Activated T-cell treated with anti-CD3 and anti-CD28 coated beads for 1 hour (primary cell): ENCODE measurements around the gene RBM20.
"Not testable (repeated sequence)": the region's sequence is repeated elsewhere in the genome, so short reads cannot be mapped to it uniquely, and the experiment has no call there.

Experiments used
- DNase-seq: peaks from one replicate; pipeline ENCODE4 v3.0.0-alpha.2; 2020; ENCODE audit warnings: low read depth

The RBM20 gene

DNA sequence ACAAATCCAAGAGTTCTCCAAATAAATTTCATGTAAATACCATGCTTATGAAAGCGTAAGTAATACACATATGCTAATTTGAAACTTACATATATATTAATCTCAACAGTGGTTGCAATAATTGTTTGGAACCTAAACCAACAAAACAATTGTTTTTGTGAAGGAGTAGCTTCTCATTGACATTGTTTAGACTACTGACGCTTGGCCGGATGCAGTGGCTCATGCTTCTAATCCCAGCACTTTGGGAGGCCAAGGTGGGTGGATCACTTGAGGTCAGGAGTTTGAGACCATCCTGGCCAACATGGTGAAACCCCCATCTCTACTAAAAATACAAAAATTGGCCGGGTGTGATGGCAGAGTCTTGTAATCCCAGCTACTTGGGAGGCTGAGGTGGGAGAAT is 61.5 kb downstream of the RBM20 start:
- not testable (repeated sequence) for DNase-seq

DNA sequence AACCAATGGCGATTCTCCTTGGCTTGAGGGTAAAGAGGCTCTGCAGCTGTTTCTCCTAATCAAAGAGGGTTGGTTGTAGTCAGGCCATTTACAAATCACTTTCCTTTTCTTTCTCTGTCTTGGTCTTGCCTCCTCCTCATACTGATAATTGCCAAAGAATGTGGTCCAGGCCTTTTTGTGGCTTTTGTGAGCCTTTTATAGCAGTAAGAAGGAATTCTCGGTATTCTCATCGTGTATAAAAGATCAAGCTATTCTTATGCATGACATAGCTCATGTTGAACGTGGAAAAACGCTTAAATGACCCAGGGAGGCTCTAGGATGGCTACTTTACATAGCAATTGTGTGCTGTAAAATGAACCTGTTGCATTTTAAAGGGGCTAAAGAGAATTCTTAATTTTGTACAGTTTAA is 62.6 kb downstream of the RBM20 start:
- no peak for DNase-seq

DNA sequence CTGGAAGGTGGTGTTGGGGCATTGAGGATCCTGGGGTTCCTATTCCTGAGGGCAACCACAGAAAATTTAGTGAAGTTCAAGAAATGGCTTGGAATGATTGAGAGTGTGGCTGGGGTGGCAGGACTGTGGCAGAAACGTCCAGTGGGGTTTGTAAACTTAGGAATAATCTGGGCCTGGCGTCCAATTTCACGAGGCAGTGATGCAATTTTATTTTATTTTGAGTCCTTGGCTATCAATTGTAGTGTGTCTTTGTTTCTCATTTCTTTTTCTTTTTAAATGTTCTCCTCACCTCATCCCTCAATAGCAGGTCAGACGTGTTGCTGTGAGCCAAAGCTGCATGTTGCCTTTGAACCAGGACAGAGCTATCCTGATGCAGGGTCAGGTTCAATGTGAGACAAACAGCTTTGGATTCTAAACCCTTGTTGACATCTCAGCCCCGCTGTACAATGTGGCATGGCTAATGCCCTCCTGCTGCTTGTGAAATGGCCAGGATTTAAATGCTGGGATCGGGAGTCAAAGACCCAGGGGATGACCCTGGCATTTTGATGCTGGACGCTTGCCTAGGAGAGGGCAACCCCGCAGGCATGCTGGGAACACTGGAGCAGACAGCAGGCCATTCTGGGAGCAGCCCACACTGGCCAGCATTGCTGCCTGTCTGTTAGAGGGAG is 64.8 kb downstream of the RBM20 start:
- no peak for DNase-seq

DNA sequence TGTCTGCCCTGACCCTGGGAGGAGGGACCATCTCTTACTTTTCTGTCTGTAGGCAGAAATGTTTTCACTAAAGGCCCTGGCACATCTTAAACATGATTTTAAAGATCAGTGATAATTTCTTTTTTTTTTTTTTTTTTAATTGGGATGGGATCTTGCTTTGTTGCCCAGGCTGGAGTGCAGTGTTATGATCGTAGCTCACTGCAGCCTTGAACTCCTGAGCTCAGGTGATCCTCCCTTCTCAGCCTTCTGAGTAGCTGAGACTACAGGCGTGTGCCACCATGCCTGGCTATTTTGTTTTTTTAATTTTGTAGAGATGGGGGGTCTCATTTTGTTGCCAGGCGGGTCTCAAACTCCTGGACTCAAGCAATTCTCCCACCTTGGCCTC is 65.3 kb downstream of the RBM20 start:
- no peak for DNase-seq

DNA sequence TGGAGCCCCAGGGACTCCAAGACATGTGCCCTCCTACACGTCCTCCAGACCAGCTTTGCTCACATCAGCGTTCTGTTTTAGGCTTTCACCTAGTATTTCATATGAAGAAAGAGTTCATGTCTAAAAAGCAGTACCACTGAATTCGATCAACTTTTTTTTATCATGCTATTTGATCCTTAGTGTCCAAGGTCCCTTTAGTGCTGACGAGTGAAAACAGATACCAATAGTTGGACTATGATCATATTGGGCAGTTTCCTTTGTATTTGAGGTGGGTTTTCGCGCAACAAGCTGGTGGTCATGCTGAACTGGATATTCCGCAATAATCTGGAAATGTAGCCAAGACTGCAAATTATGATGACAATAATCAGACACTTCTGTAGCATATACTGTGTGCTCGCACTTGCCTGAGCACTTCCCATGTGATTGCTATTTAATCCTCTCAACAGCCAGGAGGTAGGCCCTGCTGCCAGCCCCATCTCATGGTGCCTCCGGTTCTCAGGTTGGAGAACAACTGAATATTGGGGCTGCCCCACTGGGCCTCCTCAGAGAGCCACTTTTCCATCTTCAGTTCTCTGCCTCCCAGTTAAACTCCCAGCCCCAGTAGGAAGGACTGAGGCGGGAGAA is 65.9 kb downstream of the RBM20 start:
- DNase-seq = no peak

DNA sequence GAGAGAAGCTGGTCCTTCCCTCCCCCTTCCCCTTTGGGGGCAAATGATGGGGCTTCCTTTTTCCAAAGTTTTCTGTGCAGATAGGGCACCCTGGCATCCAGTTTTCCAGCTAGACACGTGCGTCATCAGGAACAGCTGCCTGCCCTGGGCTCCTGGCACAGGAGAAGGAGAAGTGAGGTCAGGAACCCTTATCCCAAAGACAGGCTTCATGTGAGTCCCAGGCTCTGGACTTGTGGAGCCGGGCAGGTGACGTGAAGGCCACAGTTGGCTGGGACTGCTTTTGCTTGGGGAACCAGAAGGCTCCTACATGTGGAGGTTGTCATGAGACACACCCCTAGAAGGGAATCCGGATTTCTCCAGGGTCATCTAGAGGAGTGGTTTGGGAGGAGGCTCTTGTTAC is 66.5 kb downstream of the RBM20 start:
- DNase-seq = no peak

DNA sequence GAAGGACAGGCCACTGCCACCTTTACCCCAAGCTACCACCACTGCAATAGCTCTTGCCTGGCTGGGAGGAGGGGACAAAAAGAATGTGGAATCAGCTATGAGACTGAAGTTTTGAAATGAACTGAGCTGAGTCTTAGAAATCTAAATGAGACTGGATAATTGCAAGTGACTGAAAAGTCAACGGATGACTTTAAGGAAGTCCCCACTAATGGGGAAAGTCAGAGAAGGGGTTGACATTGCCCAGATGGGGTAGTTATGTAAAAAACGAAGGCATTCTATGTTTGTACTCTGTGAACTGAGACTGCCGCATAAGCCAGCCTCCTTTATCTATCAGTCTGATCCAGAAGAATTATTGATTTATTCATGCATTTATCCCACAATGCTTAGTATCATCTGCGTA is 67.2 kb downstream of the RBM20 start:
- DNase-seq = no peak

DNA sequence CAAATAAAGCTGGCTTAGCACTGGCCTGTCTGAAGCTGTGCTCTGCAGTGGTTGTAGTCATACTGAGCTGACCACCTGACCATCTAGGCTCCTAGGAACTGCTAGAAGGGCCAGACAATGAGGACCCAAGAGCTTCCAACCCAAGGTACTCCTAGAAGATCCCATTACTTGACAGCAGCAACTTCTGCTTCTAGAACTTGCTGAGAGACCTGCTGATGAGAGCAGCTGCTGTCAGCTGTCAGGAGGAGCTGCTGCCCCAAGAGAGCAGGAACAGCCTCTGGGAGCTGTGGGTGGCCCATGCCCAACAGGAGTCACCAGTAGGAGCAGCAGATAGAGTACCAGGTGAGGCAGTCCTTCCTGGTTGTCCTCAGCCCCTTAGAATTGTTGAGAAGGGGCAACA is 70.2 kb downstream of the RBM20 start:
- no peak for DNase-seq

DNA sequence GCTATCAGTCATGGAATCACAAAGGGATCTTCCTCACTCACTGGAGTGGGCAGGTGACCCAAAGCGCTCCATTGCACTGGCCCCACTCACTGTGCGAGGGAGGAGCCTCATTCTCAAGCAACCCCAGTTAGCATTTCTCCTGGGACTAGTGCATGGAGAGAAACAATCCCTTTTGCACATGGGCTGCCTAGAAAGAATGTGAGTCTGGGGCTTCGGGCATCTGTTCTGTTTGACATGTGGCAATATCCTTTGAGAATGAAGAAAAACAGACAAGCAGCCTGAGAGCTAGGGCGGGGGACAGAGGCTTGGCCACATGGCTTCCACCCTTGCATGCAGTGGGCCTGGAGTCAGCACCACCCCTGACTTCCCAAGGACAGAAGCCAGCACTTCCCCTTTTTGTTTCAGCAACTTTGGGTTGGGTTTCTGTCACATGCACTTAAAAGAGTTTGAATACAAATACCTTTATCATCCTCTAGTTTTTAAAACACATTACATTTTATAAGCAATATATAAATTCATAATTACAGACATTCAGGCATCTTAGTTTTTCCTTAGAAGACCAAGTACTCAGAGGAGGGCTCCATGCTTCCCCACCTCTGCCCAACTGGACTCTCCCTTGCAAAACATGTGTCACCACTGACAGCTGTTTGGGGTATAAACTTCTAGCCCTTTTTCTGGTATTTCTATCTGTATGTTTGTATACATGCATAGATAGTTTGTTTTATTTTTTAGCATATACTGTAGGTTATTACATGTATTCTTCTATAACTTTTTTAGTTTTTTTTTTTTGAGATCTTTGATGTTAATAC is 73.8 kb downstream of the RBM20 start:
- DNase-seq = no peak

DNA sequence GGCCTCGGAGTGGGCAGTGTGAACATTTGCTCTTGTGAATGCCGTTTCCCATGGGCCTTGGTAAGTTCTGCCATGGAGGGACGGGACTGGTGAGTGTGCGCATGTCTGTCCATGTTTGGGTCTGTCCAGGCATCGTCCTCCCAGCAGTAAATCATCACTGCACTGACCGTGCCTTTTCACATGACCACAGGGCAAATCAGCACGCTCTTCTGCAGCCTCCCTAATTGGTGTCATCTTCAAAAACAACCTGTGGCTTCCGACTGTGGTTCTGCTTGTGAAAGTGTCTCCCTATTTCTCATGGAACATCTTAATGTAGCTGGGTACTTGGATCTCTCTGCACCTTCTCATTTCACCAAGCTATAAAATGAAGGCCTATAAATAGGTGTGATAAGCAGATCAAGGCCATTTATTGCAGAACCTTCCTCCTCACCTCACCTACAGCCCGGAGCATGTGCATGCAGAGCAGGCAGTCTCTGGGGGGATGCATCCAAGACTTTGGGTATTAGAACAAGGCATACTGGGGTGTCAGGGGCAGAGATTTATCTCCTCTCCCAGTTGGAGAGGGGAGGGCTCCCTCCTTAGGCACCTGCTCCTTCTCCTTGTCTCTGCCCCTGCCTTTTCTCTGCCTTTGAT is 77.4 kb downstream of the RBM20 start:
- DNase-seq = no peak

DNA sequence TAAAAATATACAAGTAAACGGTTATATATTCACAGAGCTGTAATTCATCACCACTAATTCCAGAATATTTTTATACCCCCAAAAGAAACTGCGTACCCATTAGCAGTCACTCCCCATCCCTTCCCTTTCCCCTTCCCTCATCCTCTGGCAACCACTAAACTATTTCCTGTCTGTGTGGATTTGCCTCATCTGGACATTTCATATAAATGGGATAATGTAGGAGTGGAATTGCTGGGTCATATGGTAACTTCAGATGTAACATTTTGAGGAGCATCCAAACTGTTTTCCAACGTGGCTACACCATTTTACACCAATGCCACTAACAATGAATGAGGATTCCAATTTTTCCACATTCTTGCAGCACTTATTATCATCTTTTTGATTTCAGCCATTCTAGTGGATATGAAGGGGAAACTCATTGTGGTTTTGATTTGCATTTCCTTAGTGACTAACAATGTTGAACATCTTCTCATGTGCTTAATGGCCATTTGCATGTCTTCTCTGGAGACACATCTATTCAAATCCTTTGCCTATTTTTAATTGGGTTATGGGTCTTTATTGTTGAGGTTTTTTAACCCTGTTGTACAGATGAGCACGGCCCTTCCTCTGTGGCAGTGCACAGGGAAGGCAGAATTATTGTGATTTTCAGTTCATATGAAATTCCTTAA is 79.2 kb downstream of the RBM20 start:
- DNase-seq = no peak

DNA sequence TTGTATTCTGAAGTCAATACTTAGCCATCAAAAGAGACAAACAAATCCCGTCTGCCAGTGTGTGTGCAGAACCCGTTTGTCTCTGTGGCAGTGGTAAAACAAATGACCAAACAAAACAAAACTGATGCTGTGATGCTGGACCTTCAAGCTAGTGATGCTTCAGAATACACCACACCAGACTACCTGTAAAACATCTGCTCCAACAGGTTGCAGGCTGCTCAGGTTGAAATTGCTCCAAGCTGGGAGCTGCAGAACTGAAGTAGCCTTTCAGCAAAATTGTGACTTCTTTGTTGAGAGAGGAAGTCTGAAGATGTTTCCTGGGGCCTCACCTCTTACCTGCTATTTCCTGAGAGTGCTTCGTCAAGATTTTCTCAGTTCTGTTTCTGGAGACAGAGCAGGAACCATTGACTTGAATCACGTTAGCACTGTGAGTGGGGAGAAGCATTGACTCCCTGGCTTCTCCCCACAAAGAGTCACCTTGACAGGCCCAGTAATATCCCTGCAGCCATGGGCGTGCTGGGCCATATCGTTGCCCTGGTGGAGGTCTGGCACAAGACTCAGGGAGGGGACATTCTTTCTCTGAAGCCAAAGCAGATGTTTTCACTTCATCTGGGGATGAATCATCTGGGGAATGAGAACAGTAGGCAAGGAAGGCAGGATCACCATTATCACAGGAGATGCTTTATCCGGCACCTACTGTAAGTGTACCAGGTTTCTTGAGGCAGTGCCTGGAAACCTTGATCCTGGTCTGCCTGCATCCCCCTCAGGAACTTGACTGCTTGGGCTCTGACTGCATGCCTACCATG is 80.2 kb downstream of the RBM20 start:
- no peak for DNase-seq

DNA sequence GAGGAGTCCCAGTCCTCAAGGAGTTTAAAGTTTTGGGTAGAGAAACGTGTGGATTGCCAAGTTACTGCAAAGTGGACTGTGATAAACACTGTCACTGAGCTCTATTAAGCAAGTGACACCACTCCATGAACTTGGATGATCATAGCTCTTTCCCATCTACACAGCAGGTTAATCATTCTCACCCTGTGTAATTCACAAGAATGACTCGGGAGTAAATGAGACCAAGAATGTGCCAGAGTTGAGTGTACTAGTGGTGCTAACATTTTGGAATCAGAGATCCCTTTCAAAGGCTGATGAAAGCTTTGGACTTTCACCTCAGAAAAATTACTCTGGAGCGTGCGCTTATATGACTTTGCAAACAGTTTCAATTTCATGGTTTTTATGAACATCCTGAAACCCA is 80.8 kb downstream of the RBM20 start:
- no peak for DNase-seq

DNA sequence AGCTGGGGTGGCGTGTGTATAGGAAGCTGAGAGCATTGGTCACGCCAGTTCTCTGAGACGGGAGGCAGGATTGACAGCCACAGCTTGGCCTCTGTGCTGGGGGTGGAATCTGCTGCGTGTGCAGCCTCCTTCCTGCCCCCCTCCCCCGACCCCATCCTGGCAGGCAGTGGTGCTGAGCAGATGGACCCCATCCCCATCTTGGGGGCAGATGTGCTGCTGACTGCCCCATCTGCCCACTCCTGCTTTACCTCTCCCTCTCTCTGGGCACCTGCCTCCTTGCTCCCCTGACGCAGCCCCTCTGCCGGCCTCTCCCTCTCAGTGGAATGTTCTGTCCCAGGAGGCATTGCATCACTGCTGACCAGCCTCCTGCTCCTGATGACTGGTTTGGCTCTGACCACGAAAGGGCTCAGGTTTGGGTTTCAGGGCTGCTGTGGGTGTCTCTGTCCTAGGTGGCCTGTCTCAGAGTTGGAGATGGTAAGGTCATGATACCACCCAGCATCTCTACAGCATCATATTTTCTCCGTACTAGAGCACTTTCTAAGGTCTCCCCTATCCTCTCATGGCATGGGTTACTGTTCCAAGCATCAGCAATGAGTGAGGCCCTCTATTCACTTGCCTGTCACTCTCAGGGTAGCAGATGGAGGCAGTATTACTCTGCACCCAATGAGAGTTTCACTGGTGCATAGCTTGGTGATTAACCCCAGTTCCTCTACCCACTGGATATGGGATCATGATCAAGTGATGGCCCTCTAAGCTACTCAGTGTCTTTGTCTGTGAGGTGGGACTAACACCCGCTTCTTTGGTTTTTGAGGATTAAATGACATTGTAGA is 81.9 kb downstream of the RBM20 start:
- DNase-seq = no peak

DNA sequence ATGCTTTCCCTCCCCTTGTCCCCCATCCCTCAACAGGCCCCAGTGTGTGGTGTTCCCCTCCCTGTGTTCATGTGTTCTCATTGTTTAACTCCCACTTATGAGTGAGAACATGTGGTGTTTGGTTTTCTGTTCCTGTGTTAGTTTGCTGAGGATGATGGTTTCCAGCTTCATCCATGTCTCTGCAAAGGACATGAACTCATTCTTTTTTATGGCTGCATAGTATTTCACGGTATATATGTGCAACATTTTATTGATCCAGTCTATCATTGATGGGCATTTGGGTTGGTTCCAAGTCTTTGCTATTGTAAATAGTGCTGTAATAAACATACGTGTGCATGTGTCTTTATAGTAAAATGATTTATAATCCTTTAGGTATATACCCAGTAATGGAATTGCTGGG is 83.6 kb downstream of the RBM20 start:
- DNase-seq = not testable (repeated sequence)

DNA sequence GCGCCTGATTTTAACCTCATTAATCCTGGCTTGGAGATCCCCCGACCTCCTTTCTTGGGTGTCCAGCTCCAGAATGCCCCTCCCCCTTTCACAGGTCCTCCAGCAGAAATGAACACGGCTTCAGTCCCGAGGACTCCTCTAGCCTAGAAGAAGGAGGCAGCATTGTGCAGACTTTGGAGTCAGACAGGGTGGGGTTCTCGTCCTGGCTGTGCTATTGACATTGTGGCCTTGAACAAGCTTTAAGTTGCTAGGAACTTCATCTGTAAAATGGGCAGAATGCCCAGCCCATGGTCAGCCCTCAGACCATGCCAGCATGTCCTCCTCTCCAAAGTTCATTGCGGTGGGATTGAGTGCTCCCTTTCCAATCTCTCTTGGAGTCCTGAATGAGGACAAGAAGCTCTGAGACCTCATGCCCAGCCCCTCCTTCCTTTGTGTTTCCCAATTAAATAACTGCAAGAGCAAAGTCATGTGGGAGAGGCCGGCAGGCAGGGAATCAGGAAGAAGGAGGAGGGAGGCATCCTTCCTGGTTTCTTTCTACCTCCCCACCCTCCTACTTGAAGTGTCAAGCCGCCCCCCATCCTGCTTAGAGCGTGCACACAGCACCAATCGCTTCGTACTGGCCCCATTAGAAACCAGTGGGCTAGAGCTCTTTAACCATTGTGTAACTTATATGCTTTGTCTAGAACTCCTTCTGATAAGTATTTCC is 86.4 kb downstream of the RBM20 start:
- no peak for DNase-seq

DNA sequence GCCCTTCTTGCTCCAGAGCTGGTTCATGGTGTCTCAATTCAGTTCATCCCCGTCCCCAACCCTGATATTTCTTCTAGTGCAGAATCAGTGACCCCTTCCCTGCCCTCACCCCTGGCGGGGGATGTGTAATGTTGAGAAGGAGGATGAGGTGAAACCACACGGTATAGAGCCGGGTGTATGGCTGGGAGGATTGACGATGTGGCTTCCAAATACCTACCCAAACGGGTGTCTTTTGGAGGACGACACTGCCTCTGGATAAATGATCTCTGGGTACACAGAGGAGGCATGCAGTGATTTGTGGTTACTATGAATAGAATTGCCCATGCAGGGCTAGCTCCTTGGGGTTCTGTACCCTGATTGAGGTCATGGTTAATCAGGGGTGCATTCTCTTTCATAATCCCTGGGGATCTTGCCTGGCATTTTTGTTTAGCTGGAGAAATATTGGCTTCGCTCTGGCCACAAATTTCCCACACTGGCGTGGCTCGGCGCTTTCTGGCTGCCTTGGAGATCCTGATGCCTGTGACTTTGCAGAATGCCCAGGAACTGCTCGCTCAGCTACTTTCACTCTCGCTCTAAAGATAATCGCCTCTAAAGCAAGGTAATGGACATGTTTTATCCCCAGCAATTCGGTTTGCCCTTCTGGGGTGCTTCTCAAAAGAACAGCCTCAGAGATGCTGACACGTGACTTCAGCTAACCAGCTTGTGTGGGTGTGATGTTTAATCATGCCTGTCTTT is 89.2 kb downstream of the RBM20 start:
- no peak for DNase-seq

DNA sequence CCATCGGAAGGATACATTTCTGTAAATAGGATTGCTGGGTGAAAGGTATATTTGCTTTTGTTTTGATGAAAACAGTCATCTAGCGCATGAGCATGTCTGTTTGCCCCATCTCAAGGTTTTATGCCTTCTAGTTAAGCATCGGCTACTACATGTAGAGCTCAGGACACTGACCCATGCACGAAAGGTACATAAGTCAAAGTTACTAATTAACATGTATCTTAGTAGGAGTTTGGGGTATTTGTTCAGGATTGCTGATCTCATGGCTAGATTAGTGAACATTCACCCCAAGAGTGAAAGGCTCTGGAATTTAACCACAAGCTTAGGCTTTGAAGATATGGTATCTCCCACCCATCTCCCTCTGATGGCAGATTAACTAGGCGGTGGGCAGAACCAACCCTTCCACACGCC is 91.5 kb downstream of the RBM20 start:
- no peak for DNase-seq
